ENCODE measurements around the gene TAPT1. TPM values are rescaled to one million over a fixed set of nuclear protein-coding genes. Genes with fewer than 3 reads are reported as not detected.

TAPT1 gene
- total RNA-seq, 1 donor from 2014 or later, result 25.3 TPM

GRCh38 chr4:16159286-16159685 lies 67.0 kb downstream of the TAPT1 start:
- FAIRE-seq, result no peak
- Histone ChIP-seq H3K4me2 (ENCODE audit: low read length) (no peak overlapping the region), H3K4me3 (ENCODE audit: insufficient read depth, low read depth, low read length) (no peak overlapping the region), H3K36me3 (ENCODE audit: insufficient read depth, low read length) (peaks cover 6% of the 10 kb centered on the region), H3K27me3 (ENCODE audit: insufficient read depth, low read length) (no peaks in the 10 kb centered on the region), H2AFZ (ENCODE audit: low read depth, low read length) (no peak overlapping the region), H3K4me1 (ENCODE audit: insufficient read depth, low read length) (no peaks in the 10 kb centered on the region), H4K20me1 (ENCODE audit: insufficient read depth, low read length) (no peaks in the 10 kb centered on the region), H3K27ac (ENCODE audit: low read depth, low read length) (no peak overlapping the region), H3K9me3 (ENCODE audit: insufficient read depth, low read depth, low read length) (no peaks in the 10 kb centered on the region), H3K79me2 (ENCODE audit: insufficient read depth, low read length) (no peaks in the 10 kb centered on the region), H3K9ac (ENCODE audit: low read length) (no peak overlapping the region)
- no peaks in the 10 kb centered on the region for H3K4me1 Mint-ChIP-seq (ENCODE audit: low read depth, unreplicated experiment)
- H3K27me3 Mint-ChIP-seq (ENCODE audit: low read depth, unreplicated experiment), result no peaks in the 10 kb centered on the region
- TF ChIP-seq CTCF (IDR thresholded peaks at IDR 0.05; ENCODE audit: insufficient read depth, low read depth, low read length) (no peak), EZH2 (IDR thresholded peaks at IDR 0.05; ENCODE audit: insufficient read depth, low read length) (no peak)
- H3K9me3 Mint-ChIP-seq (ENCODE audit: unreplicated experiment), result no peaks in the 10 kb centered on the region
- peaks cover 5% of the 10 kb centered on the region for H3K36me3 Mint-ChIP-seq (ENCODE audit: low read depth, unreplicated experiment)
- no peak for DNase-seq (ENCODE audit: low read depth)
- no peak overlapping the region for H3K27ac Mint-ChIP-seq (ENCODE audit: unreplicated experiment)
- no peak overlapping the region for H3K4me3 Mint-ChIP-seq (ENCODE audit: unreplicated experiment)

GRCh38 chr4:16158504-16158852 lies 67.8 kb downstream of the TAPT1 start:
- Histone ChIP-seq H3K4me3 (ENCODE audit: insufficient read depth, low read depth, low read length) (no peak overlapping the region), H3K27me3 (ENCODE audit: insufficient read depth, low read length) (no peaks in the 10 kb centered on the region), H3K79me2 (ENCODE audit: insufficient read depth, low read length) (no peaks in the 10 kb centered on the region), H3K36me3 (ENCODE audit: insufficient read depth, low read length) (peaks cover 6% of the 10 kb centered on the region), H3K9ac (ENCODE audit: low read length) (no peak overlapping the region), H4K20me1 (ENCODE audit: insufficient read depth, low read length) (no peaks in the 10 kb centered on the region), H2AFZ (ENCODE audit: low read depth, low read length) (no peak overlapping the region), H3K9me3 (ENCODE audit: insufficient read depth, low read depth, low read length) (no peaks in the 10 kb centered on the region), H3K4me2 (ENCODE audit: low read length) (no peak overlapping the region), H3K4me1 (ENCODE audit: insufficient read depth, low read length) (no peaks in the 10 kb centered on the region), H3K27ac (ENCODE audit: low read depth, low read length) (no peak overlapping the region)
- Mint-ChIP-seq H3K4me3 (ENCODE audit: unreplicated experiment) (no peak overlapping the region), H3K9me3 (ENCODE audit: unreplicated experiment) (no peaks in the 10 kb centered on the region), H3K27me3 (ENCODE audit: low read depth, unreplicated experiment) (no peaks in the 10 kb centered on the region), H3K4me1 (ENCODE audit: low read depth, unreplicated experiment) (no peaks in the 10 kb centered on the region), H3K36me3 (ENCODE audit: low read depth, unreplicated experiment) (peaks cover 2% of the 10 kb centered on the region), H3K27ac (ENCODE audit: unreplicated experiment) (no peak overlapping the region)
- no peak for DNase-seq (ENCODE audit: low read depth)
- no peak for FAIRE-seq
- TF ChIP-seq CTCF (IDR thresholded peaks at IDR 0.05; ENCODE audit: insufficient read depth, low read depth, low read length) (no peak), EZH2 (IDR thresholded peaks at IDR 0.05; ENCODE audit: insufficient read depth, low read length) (no peak)

- Histone ChIP-seq H3K9ac (ENCODE audit: low read length) (no peak overlapping the region), H3K4me1 (ENCODE audit: insufficient read depth, low read length) (no peaks in the 10 kb centered on the region), H3K9me3 (ENCODE audit: insufficient read depth, low read depth, low read length) (no peaks in the 10 kb centered on the region), H3K27me3 (ENCODE audit: insufficient read depth, low read length) (no peaks in the 10 kb centered on the region), H3K27ac (ENCODE audit: low read depth, low read length) (no peak overlapping the region), H3K36me3 (ENCODE audit: insufficient read depth, low read length) (peaks cover 2% of the 10 kb centered on the region), H4K20me1 (ENCODE audit: insufficient read depth, low read length) (no peaks in the 10 kb centered on the region), H3K4me3 (ENCODE audit: insufficient read depth, low read depth, low read length) (no peak overlapping the region), H3K4me2 (ENCODE audit: low read length) (no peak overlapping the region), H3K79me2 (ENCODE audit: insufficient read depth, low read length) (no peaks in the 10 kb centered on the region), H2AFZ (ENCODE audit: low read depth, low read length) (no peak overlapping the region)
- DNase-seq (ENCODE audit: low read depth) (no peak), FAIRE-seq (no peak)
- Mint-ChIP-seq H3K36me3 (ENCODE audit: low read depth, unreplicated experiment) (peaks cover 2% of the 10 kb centered on the region), H3K4me1 (ENCODE audit: low read depth, unreplicated experiment) (no peaks in the 10 kb centered on the region), H3K27ac (ENCODE audit: unreplicated experiment) (no peak overlapping the region), H3K9me3 (ENCODE audit: unreplicated experiment) (no peaks in the 10 kb centered on the region), H3K27me3 (ENCODE audit: low read depth, unreplicated experiment) (no peaks in the 10 kb centered on the region), H3K4me3 (ENCODE audit: unreplicated experiment) (no peak overlapping the region)
- TF ChIP-seq CTCF (IDR thresholded peaks at IDR 0.05; ENCODE audit: insufficient read depth, low read depth, low read length), result no peak
Measured at GRCh38 chr4:16157609-16158503, 68.4 kb downstream of the TAPT1 start.
